Lower lobe of right lung (tissue), 2 donors: ENCODE data around the gene KCTD13. TPM values are rescaled to one million over a fixed set of nuclear protein-coding genes. Genes with fewer than 3 reads are reported as not detected.

Source experiments
- ATAC-seq, 2 donors: fragments of 200-7000 bp; cut with Tn5 transposase; one replicate each; pipeline ENCODE4 v1.9.1; 2020 to 2022; ENCODE audit warnings: mild to moderate bottlenecking in 2 of 2, moderate library complexity in 2 of 2
- DNase-seq: peaks from one replicate; pipeline ENCODE4 v3.0.0-alpha.2; 2020
- H3K27ac ChIP-seq: fragments of 200-600 bp; one replicate; pipeline ENCODE4 v1.8.0; 2022
- H3K27me3 ChIP-seq: fragments of 200-600 bp; one replicate; pipeline ENCODE4 v1.8.0; 2022; ENCODE audit warnings: low read depth
- H3K36me3 ChIP-seq: fragments of 200-600 bp; one replicate; pipeline ENCODE4 v1.8.0; 2022; ENCODE audit warnings: mild to moderate bottlenecking
- H3K4me1 ChIP-seq: fragments of 200-600 bp; one replicate; pipeline ENCODE4 v1.8.0; 2022
- H3K4me3 ChIP-seq: fragments of 200-600 bp; one replicate; pipeline ENCODE4 v1.8.0; 2022; ENCODE audit warnings: mild to moderate bottlenecking
- H3K9me3 ChIP-seq: fragments of 200-600 bp; one replicate; pipeline ENCODE4 v1.8.0; 2022
- CTCF ChIP-seq: fragments of 200-600 bp; IDR thresholded peaks from one replicate; pipeline ENCODE4 v1.8.0; 2022; ENCODE audit warnings: antibody characterized with exemption, mild to moderate bottlenecking
- intact Hi-C: fragments of 100-400 bp; cut with DNase I; formaldehyde crosslinking; loops from one replicate; pipeline ENCODE4 v1.11.0; 2022
- total RNA-seq: library from RNA; stranded (reverse); fragmentation: NEBNext Ultra II Directional; extraction: Animal tissue kit (Norgen Biotek cat#: 25700); gene quantifications from one replicate; pipeline ENCODE4 v1.2.1, GENCODE V29; 2021
- donor health status: DM: no; HTN: yes; CAD: no; lungs with severe emphysema.

Gene KCTD13
- total RNA-seq, 1 donor from 2014 or later = 22.3 TPM

- no peak for TF ChIP-seq CTCF
- no peak for DNase-seq
- ATAC-seq = no peak
- intact Hi-C loops = no loop called here
- H3K36me3 ChIP-seq = no peaks in the 10 kb centered on the region
- no peaks in the 10 kb centered on the region for H3K27me3 ChIP-seq
- no peak overlapping the region for H3K4me3 ChIP-seq
- H3K4me1 ChIP-seq = no peaks in the 10 kb centered on the region
- no peak overlapping the region for H3K27ac ChIP-seq
- H3K9me3 ChIP-seq = no peaks in the 10 kb centered on the region
These were observed 18.1 kb downstream of the KCTD13 start for GRCh38 chr16:29907973-29908372.

GRCh38 chr16:29906520-29907244 is 19.3 kb downstream of the KCTD13 start:
- H3K27ac ChIP-seq = no peak overlapping the region
- no peak for TF ChIP-seq CTCF
- intact Hi-C loops = no loop called here
- H3K27me3 ChIP-seq = peaks cover under 1% of the 10 kb centered on the region
- DNase-seq (peak; percentile 24), ATAC-seq (no peak)
- H3K4me1 ChIP-seq = no peaks in the 10 kb centered on the region
- no peak overlapping the region for H3K4me3 ChIP-seq
- no peaks in the 10 kb centered on the region for H3K36me3 ChIP-seq
- H3K9me3 ChIP-seq = no peaks in the 10 kb centered on the region

GRCh38 chr16:29905668-29906067 is 20.4 kb downstream of the KCTD13 start:
- no peak for DNase-seq
- no peak for TF ChIP-seq CTCF
- Histone ChIP-seq H3K27ac (no peak overlapping the region), H3K4me1 (peaks cover 4% of the 10 kb centered on the region), H3K27me3 (peaks cover 7% of the 10 kb centered on the region), H3K4me3 (no peak overlapping the region), H3K36me3 (no peaks in the 10 kb centered on the region), H3K9me3 (no peaks in the 10 kb centered on the region)
- no peak for ATAC-seq
- intact Hi-C loops = no loop called here

- ATAC-seq = no peak
- intact Hi-C loops = no loop called here
These were observed 21.1 kb downstream of the KCTD13 start for GRCh38 chr16:29904947-29905346.

GRCh38 chr16:29903590-29903989 is 22.4 kb downstream of the KCTD13 start:
- H3K27ac ChIP-seq = no peak overlapping the region
- intact Hi-C loops = no loop called here

More at GRCh38 chr16:29904947-29905346, 21.1 kb downstream of the KCTD13 start:
- peaks cover 9% of the 10 kb centered on the region for H3K4me1 ChIP-seq
- no peak for TF ChIP-seq CTCF
- no peak overlapping the region for H3K4me3 ChIP-seq
- no peak for DNase-seq
- peaks cover 7% of the 10 kb centered on the region for H3K27me3 ChIP-seq
- no peaks in the 10 kb centered on the region for H3K36me3 ChIP-seq
- no peak overlapping the region for H3K27ac ChIP-seq
- no peaks in the 10 kb centered on the region for H3K9me3 ChIP-seq

More at GRCh38 chr16:29903590-29903989, 22.4 kb downstream of the KCTD13 start:
- Histone ChIP-seq H3K27me3 (peaks cover 7% of the 10 kb centered on the region), H3K36me3 (no peaks in the 10 kb centered on the region), H3K9me3 (no peaks in the 10 kb centered on the region), H3K4me1 (peaks cover 13% of the 10 kb centered on the region), H3K4me3 (no peak overlapping the region)
- no peak for DNase-seq
- ATAC-seq = no peak
- no peak for TF ChIP-seq CTCF
